SKM-1 (cell line): ENCODE measurements around the gene EYA4.
A peak's percentile ranks its signal among the peaks of the same experiment; 100 is the strongest.

ENCODE experiments used
- DNase-seq: peaks from one replicate; lab custom pipeline; 2025; ENCODE audit not compliant: unreplicated experiment; lab: John Stamatoyannopoulos, UW

Gene EYA4

DNA sequence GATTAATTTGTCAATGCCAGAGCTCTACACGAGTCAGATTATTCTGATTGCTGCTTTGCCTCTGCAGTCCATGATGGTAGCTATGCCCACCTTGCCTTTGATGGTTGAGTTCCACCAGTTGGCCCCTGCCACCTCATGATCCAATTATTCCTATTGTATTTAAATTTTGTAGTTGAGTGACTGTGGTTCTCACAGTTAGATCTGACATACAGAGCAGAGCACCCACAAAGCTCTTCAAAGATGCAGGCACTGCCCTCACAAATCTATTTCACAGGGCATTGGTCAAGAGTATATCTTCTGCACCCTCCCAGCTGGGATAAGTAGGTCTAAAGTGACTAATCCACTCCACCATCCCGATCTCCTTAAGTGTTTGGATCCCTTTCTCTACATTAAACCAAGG, 318.8 kb downstream of the EYA4 start:
- no peak for DNase-seq

DNA sequence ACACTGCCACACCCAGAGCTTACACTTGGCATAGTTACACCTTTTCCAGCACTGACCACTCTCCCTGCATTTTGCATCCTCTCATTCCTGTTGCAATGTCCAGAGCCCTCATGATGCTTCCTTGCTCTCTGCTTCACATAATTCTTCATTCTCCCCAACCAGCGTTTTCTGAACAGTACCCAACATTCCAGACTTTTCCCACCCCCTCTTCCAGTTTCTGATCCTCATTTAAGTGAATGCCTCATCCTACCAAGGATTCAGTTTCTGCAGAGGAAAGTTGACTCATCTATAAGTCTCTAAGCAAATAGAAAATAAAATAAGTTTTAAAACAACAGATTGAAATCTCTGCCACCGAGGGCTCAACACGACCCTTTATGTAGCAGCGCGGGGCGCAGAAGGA, 326.5 kb downstream of the EYA4 start:
- no peak for DNase-seq

DNA sequence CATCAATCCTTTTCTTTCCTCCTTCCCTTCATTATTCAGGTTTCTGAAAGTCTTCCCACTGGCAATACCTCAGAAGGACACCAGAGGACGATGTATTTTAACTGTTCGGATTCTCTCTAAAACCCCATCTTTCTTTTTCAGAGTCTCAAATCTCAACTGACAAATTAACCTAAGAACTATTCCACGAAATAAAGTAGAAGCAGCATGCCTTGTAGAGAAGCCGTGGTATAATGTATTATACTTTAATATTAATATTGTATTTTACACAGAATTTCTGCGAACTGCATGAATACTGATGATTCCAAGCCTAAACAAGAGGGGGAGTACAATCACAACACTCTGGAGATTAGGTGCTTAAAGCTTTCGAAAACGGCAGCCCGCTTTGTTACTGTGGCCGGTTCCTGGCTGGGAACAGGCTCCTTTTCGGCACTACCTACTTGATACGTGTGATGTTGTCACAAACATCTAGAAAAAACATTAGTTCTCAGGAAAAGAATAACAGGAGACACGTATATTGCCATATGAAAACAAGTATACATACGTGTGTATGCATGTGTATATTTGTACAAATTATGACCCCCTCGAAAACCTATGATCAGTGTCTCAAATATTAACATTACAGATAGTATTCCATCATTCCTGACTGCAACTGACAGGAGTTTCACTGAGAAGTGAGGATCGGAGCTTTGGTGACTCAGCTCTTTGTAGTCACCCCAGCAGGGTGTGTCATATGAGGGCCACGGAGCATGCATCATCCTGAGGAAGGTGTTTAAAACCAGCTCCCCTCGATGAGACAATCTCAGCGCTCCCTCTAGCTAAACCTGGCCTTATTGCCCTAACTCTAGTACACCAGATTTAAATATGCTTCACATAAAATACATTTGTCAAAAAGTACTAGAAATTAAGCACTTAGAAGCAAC, 328.1 kb downstream of the EYA4 start:
- peak; percentile 43 for DNase-seq

DNA sequence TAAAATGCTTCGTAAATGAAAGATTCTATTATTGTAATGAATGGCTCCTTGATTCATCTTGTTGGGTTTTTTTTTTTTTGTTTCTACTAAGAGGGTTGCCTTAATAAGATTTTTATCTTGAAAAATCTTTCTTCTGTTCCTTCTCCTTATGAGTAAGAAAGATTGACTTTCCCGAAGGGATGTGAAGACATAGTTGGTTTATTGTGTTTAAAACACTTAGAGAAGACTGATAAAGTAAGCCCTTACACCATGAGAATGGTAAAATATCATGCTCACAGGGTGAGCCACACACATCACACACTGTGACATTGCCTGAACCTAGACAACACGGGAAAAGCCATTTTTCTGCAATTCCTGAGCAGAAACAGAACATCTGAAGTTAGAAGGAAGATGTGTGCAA, 330.5 kb downstream of the EYA4 start:
- DNase-seq: no peak

DNA sequence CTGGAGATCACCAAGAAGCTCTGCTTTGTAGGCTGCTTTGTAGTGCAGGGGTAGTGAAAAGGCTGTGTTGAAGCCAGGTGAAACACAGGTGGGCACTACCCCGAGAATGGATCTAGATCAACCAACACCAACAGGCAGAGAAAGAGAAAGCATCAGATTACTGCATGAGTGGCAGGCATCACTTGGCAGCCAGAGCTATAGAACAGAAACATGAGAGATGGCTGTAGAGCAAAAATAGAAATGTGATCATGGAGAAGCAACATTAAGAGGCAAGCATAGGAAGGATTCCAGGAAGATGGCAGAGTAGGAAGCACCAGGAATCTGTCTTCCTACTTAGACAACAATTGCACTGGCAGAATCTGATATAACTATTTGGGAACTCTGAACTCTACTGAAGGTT, 336.7 kb downstream of the EYA4 start:
- DNase-seq: no peak
